ENCODE data around the gene AP3S2. TPM values are rescaled to one million over a fixed set of nuclear protein-coding genes. Genes with fewer than 3 reads are reported as not detected.

Gene AP3S2
- total and polyA plus RNA-seq, 4 experiments from 2014 or later, result 34.1 to 37.3 (median 35.4) TPM

- H3K27me3 ChIP-seq (ENCODE audit: insufficient read depth, low read length), result peaks cover 8% of the 10 kb centered on the region
- H3K4me1 ChIP-seq (ENCODE audit: insufficient read depth, low read length), result peaks cover 4% of the 10 kb centered on the region
- ChIA-PET POLR2A (ENCODE audit: partially characterized antibody) (no interaction called here), CTCF (ENCODE audit: partially characterized antibody) (interaction anchor here (0.6 to 1.5 kb wide), 2 partner anchors 13 to 99 kb away, joined by 4 to 6 read pairs; no protein-coding TSS in a partner anchor)
- peaks cover 0 to 5% (median 1%) of the 10 kb centered on the region in 4 donors for H3K4me1 Mint-ChIP-seq
- no peaks in the 10 kb centered on the region for H3K36me3 Mint-ChIP-seq
- no peak overlapping the region for H3K4me3 ChIP-seq (ENCODE audit: low read length in 2 of 2)
- no peaks in the 10 kb centered on the region for H3K36me3 ChIP-seq (ENCODE audit: insufficient read depth, low read length)
- DNase-seq, result no peak
- peaks cover 26 to 34% of the 10 kb centered on the region in 2 donors for H3K27me3 Mint-ChIP-seq
- intact Hi-C loops (cut with micrococcal nuclease), result no loop called here
- H3K4me3 Mint-ChIP-seq, result peak overlapping the region in 1 of 8 donors; percentile 18
- no peak overlapping the region for H3K27ac Mint-ChIP-seq
- no peaks in the 10 kb centered on the region for H3K9me3 Mint-ChIP-seq
- H3K27ac ChIP-seq (ENCODE audit: low read depth, low read length), result no peak overlapping the region
- no peaks in the 10 kb centered on the region for H3K9me3 ChIP-seq (ENCODE audit: control insufficient read depth in 1 of 2, low read length in 2 of 2)
Measured at GRCh38 chr15:89910891-89911626, 17.3 kb upstream of the AP3S2 start.

GRCh38 chr15:89909611-89910010 is 15.8 kb upstream of the AP3S2 start:
- H3K27me3 ChIP-seq (ENCODE audit: insufficient read depth, low read length), result peaks cover 8% of the 10 kb centered on the region
- ChIA-PET POLR2A (ENCODE audit: partially characterized antibody) (no interaction called here), CTCF (ENCODE audit: partially characterized antibody) (interaction anchor here (1.5 kb wide), 1 partner anchor 12 kb away, joined by 6 read pairs; no protein-coding TSS in a partner anchor)
- no peaks in the 10 kb centered on the region for H3K36me3 Mint-ChIP-seq
- no peak for DNase-seq
- H3K4me3 Mint-ChIP-seq, result no peak overlapping the region
- H3K36me3 ChIP-seq (ENCODE audit: insufficient read depth, low read length), result no peaks in the 10 kb centered on the region
- no peak overlapping the region for H3K4me3 ChIP-seq (ENCODE audit: low read length in 2 of 2)
- intact Hi-C loops (cut with micrococcal nuclease), result no loop called here
- peaks cover 4% of the 10 kb centered on the region for H3K4me1 ChIP-seq (ENCODE audit: insufficient read depth, low read length)
- H3K9me3 Mint-ChIP-seq, result no peaks in the 10 kb centered on the region
- no peak overlapping the region for H3K27ac Mint-ChIP-seq
- H3K27ac ChIP-seq (ENCODE audit: low read depth, low read length), result no peak overlapping the region
- no peaks in the 10 kb centered on the region for H3K9me3 ChIP-seq (ENCODE audit: control insufficient read depth in 1 of 2, low read length in 2 of 2)
- peaks cover 0 to 5% (median 1%) of the 10 kb centered on the region in 4 donors for H3K4me1 Mint-ChIP-seq
- H3K27me3 Mint-ChIP-seq, result peaks cover 31% of the 10 kb centered on the region in 2 donors

GRCh38 chr15:89908226-89908625 is 14.4 kb upstream of the AP3S2 start:
- Histone ChIP-seq H3K4me3 (ENCODE audit: low read length in 2 of 2) (no peak overlapping the region), H3K9me3 (ENCODE audit: control insufficient read depth in 1 of 2, low read length in 2 of 2) (no peaks in the 10 kb centered on the region), H3K4me1 (ENCODE audit: insufficient read depth, low read length) (peaks cover 4% of the 10 kb centered on the region), H3K27me3 (ENCODE audit: insufficient read depth, low read length) (peaks cover 4% of the 10 kb centered on the region), H3K36me3 (ENCODE audit: insufficient read depth, low read length) (no peaks in the 10 kb centered on the region), H3K27ac (ENCODE audit: low read depth, low read length) (no peak overlapping the region)
- Mint-ChIP-seq H3K4me1 (peaks cover 0 to 5% (median 1%) of the 10 kb centered on the region in 4 donors), H3K9me3 (no peaks in the 10 kb centered on the region), H3K36me3 (no peaks in the 10 kb centered on the region), H3K27me3 (peaks cover 25 to 27% of the 10 kb centered on the region in 2 donors), H3K4me3 (no peak overlapping the region), H3K27ac (no peak overlapping the region)
- no peak for DNase-seq
- POLR2A ChIA-PET (ENCODE audit: partially characterized antibody), result no interaction called here
- intact Hi-C loops (cut with micrococcal nuclease), result no loop called here
- CTCF ChIA-PET (ENCODE audit: partially characterized antibody), result no interaction called here

GRCh38 chr15:89907289-89907688 is 13.5 kb upstream of the AP3S2 start:
- peaks cover 22 to 23% of the 10 kb centered on the region in 2 donors for H3K27me3 Mint-ChIP-seq
- H3K36me3 ChIP-seq (ENCODE audit: insufficient read depth, low read length), result no peaks in the 10 kb centered on the region

GRCh38 chr15:89905846-89906378 is 12.1 kb upstream of the AP3S2 start:
- CTCF ChIA-PET (ENCODE audit: partially characterized antibody), result interaction anchor here (1.2 kb wide), 2 partner anchors 30 to 32 kb away, joined by 4 to 5 read pairs; no protein-coding TSS in a partner anchor
- POLR2A ChIA-PET (ENCODE audit: partially characterized antibody), result no interaction called here
- Mint-ChIP-seq H3K27ac (no peak overlapping the region), H3K9me3 (no peaks in the 10 kb centered on the region), H3K27me3 (peaks cover 12 to 14% of the 10 kb centered on the region in 2 donors), H3K4me1 (no peaks in the 10 kb centered on the region), H3K4me3 (peak overlapping the region in 1 of 8 donors; percentile 59), H3K36me3 (no peaks in the 10 kb centered on the region)
- Histone ChIP-seq H3K27me3 (ENCODE audit: insufficient read depth, low read length) (no peaks in the 10 kb centered on the region), H3K9me3 (ENCODE audit: control insufficient read depth in 1 of 2, low read length in 2 of 2) (no peaks in the 10 kb centered on the region), H3K4me1 (ENCODE audit: insufficient read depth, low read length) (no peaks in the 10 kb centered on the region), H3K36me3 (ENCODE audit: insufficient read depth, low read length) (no peaks in the 10 kb centered on the region), H3K27ac (ENCODE audit: low read depth, low read length) (no peak overlapping the region), H3K4me3 (ENCODE audit: low read length in 2 of 2) (no peak overlapping the region)
- DNase-seq, result no peak
- intact Hi-C loops (cut with micrococcal nuclease), result no loop called here

More at GRCh38 chr15:89907289-89907688, 13.5 kb upstream of the AP3S2 start:
- no peak for DNase-seq
- H3K4me1 Mint-ChIP-seq, result peaks cover 0 to 5% (median under 1%) of the 10 kb centered on the region in 4 donors
- no peak overlapping the region for H3K27ac Mint-ChIP-seq
- no peaks in the 10 kb centered on the region for H3K27me3 ChIP-seq (ENCODE audit: insufficient read depth, low read length)
- H3K9me3 ChIP-seq (ENCODE audit: control insufficient read depth in 1 of 2, low read length in 2 of 2), result no peaks in the 10 kb centered on the region
- no peak overlapping the region for H3K4me3 Mint-ChIP-seq
- H3K9me3 Mint-ChIP-seq, result no peaks in the 10 kb centered on the region
- intact Hi-C loops (cut with micrococcal nuclease), result no loop called here
- no peak overlapping the region for H3K4me3 ChIP-seq (ENCODE audit: low read length in 2 of 2)
- no peaks in the 10 kb centered on the region for H3K4me1 ChIP-seq (ENCODE audit: insufficient read depth, low read length)
- no peaks in the 10 kb centered on the region for H3K36me3 Mint-ChIP-seq
- no peak overlapping the region for H3K27ac ChIP-seq (ENCODE audit: low read depth, low read length)
- ChIA-PET CTCF (ENCODE audit: partially characterized antibody) (no interaction called here), POLR2A (ENCODE audit: partially characterized antibody) (interaction anchor here (0.7 kb wide), 1 partner anchor 42 kb away, joined by 3 read pairs; no protein-coding TSS in a partner anchor)

- no peaks in the 10 kb centered on the region for H3K27me3 ChIP-seq (ENCODE audit: insufficient read depth, low read length)
- H3K4me1 Mint-ChIP-seq, result no peaks in the 10 kb centered on the region
- H3K4me1 ChIP-seq (ENCODE audit: insufficient read depth, low read length), result no peaks in the 10 kb centered on the region
- H3K36me3 Mint-ChIP-seq, result no peaks in the 10 kb centered on the region
- no peak overlapping the region for H3K4me3 ChIP-seq (ENCODE audit: low read length in 2 of 2)
- no peaks in the 10 kb centered on the region for H3K9me3 Mint-ChIP-seq
- no peaks in the 10 kb centered on the region for H3K36me3 ChIP-seq (ENCODE audit: insufficient read depth, low read length)
- intact Hi-C loops (cut with micrococcal nuclease), result no loop called here
- ChIA-PET CTCF (ENCODE audit: partially characterized antibody) (interaction anchor here (1.2 kb wide), 2 partner anchors 28 to 30 kb away, joined by 4 to 5 read pairs; no protein-coding TSS in a partner anchor), POLR2A (ENCODE audit: partially characterized antibody) (no interaction called here)
- H3K27ac ChIP-seq (ENCODE audit: low read depth, low read length), result no peak overlapping the region
- no peak overlapping the region for H3K27ac Mint-ChIP-seq
- H3K9me3 ChIP-seq (ENCODE audit: control insufficient read depth in 1 of 2, low read length in 2 of 2), result no peaks in the 10 kb centered on the region
- no peak for DNase-seq
- peaks cover 4 to 12% of the 10 kb centered on the region in 2 donors for H3K27me3 Mint-ChIP-seq
- no peak overlapping the region for H3K4me3 Mint-ChIP-seq
Measured at GRCh38 chr15:89904519-89904918, 10.7 kb upstream of the AP3S2 start.

- H3K27me3 ChIP-seq (ENCODE audit: insufficient read depth, low read length), result no peaks in the 10 kb centered on the region
- peaks cover 0 to 10% of the 10 kb centered on the region in 2 donors for H3K27me3 Mint-ChIP-seq
- H3K4me3 ChIP-seq (ENCODE audit: low read length in 2 of 2), result no peak overlapping the region
- H3K4me1 ChIP-seq (ENCODE audit: insufficient read depth, low read length), result no peaks in the 10 kb centered on the region
- DNase-seq, result no peak
- no peaks in the 10 kb centered on the region for H3K4me1 Mint-ChIP-seq
- intact Hi-C loops (cut with micrococcal nuclease), result no loop called here
- H3K9me3 Mint-ChIP-seq, result no peaks in the 10 kb centered on the region
- H3K27ac ChIP-seq (ENCODE audit: low read depth, low read length), result no peak overlapping the region
- H3K36me3 ChIP-seq (ENCODE audit: insufficient read depth, low read length), result no peaks in the 10 kb centered on the region
- no peaks in the 10 kb centered on the region for H3K9me3 ChIP-seq (ENCODE audit: control insufficient read depth in 1 of 2, low read length in 2 of 2)
- H3K27ac Mint-ChIP-seq, result no peak overlapping the region
- ChIA-PET CTCF (ENCODE audit: partially characterized antibody) (no interaction called here), POLR2A (ENCODE audit: partially characterized antibody) (no interaction called here)
- H3K4me3 Mint-ChIP-seq, result no peak overlapping the region
- H3K36me3 Mint-ChIP-seq, result no peaks in the 10 kb centered on the region
Measured at GRCh38 chr15:89903858-89904130, 10.0 kb upstream of the AP3S2 start.

All from CD4-positive, alpha-beta memory T cell (primary cell).